ENCODE results near the gene FLNB.

DNA sequence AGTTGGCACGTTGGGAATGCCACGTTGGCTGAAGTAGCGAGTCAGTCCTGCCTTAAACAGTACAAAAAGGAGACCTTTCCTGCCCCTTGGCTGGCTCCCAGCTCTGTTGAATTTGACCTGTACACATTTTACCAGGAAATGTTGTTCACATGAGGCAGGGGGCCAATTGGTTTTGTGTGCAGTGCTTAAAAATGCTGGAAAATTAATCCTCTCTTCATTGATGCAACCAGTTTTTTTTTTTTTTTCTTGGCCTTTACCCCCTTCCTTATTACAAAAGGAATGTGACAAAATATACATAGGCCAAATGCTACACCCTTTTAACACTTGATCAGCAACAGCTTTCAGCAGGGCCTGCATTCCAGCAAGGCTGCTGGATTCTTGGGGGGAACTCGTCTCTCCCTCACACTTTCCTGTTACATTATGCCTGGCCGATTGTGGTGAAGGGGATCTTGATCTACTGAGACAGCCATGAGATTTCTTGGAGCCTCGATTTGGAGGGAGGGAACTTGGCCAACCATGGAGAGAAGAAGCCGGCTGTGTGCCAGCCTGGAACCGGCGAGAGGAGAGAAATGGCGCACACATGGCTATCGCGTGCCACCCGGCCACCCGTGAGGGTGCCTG lies 109.4 kb downstream of the FLNB start:
- TF ChIP-seq, protein P1, sequence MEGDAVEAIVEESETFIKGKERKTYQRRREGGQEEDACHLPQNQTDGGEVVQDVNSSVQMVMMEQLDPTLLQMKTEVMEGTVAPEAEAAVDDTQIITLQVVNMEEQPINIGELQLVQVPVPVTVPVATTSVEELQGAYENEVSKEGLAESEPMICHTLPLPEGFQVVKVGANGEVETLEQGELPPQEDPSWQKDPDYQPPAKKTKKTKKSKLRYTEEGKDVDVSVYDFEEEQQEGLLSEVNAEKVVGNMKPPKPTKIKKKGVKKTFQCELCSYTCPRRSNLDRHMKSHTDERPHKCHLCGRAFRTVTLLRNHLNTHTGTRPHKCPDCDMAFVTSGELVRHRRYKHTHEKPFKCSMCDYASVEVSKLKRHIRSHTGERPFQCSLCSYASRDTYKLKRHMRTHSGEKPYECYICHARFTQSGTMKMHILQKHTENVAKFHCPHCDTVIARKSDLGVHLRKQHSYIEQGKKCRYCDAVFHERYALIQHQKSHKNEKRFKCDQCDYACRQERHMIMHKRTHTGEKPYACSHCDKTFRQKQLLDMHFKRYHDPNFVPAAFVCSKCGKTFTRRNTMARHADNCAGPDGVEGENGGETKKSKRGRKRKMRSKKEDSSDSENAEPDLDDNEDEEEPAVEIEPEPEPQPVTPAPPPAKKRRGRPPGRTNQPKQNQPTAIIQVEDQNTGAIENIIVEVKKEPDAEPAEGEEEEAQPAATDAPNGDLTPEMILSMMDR (IDR thresholded peaks at IDR 0.05; ENCODE audit: poor library complexity, severe bottlenecking) = no peak
- TF ChIP-seq, protein P2, sequence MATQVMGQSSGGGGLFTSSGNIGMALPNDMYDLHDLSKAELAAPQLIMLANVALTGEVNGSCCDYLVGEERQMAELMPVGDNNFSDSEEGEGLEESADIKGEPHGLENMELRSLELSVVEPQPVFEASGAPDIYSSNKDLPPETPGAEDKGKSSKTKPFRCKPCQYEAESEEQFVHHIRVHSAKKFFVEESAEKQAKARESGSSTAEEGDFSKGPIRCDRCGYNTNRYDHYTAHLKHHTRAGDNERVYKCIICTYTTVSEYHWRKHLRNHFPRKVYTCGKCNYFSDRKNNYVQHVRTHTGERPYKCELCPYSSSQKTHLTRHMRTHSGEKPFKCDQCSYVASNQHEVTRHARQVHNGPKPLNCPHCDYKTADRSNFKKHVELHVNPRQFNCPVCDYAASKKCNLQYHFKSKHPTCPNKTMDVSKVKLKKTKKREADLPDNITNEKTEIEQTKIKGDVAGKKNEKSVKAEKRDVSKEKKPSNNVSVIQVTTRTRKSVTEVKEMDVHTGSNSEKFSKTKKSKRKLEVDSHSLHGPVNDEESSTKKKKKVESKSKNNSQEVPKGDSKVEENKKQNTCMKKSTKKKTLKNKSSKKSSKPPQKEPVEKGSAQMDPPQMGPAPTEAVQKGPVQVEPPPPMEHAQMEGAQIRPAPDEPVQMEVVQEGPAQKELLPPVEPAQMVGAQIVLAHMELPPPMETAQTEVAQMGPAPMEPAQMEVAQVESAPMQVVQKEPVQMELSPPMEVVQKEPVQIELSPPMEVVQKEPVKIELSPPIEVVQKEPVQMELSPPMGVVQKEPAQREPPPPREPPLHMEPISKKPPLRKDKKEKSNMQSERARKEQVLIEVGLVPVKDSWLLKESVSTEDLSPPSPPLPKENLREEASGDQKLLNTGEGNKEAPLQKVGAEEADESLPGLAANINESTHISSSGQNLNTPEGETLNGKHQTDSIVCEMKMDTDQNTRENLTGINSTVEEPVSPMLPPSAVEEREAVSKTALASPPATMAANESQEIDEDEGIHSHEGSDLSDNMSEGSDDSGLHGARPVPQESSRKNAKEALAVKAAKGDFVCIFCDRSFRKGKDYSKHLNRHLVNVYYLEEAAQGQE (IDR thresholded peaks at IDR 0.05; ENCODE audit: borderline replicate concordance) = no peak
- no peak for TF ChIP-seq SMC3 (conservative IDR thresholded peaks at IDR 0.05; ENCODE audit: poor library complexity)
- no peak for TF ChIP-seq POLR2AphosphoS5 (IDR thresholded peaks at IDR 0.05)
- no peak for TF ChIP-seq RAD21 (conservative IDR thresholded peaks at IDR 0.05)
- TF ChIP-seq TAF1 (IDR thresholded peaks at IDR 0.05; ENCODE audit: low read depth) = no peak
- no peak for TF ChIP-seq EP300 (conservative IDR thresholded peaks at IDR 0.05; ENCODE audit: poor library complexity, severe bottlenecking)
- no peak for TF ChIP-seq EZH2 (IDR thresholded peaks at IDR 0.05; ENCODE audit: borderline replicate concordance, insufficient read depth, low read length, poor library complexity, severe bottlenecking)
- TF ChIP-seq MXI1 (conservative IDR thresholded peaks at IDR 0.05; ENCODE audit: poor library complexity, severe bottlenecking) = no peak
